Left ventricle myocardium inferior (tissue), 1 donor: ENCODE results near the gene LPIN3. TPM values are rescaled to one million over a fixed set of nuclear protein-coding genes. Genes with fewer than 3 reads are reported as not detected.
A peak's percentile ranks its signal among the peaks of the same experiment; 100 is the strongest.

Experiments
- DNase-seq: peaks from one replicate; pipeline ENCODE4 v3.0.0-alpha.2; 2020
- H3K27ac ChIP-seq: fragments of 200-600 bp; replicated peaks from 2 replicates; pipeline ENCODE4 v1.8.0; 2021
- H3K27me3 ChIP-seq: fragments of 200-600 bp; 2 replicates; pipeline ENCODE4 v1.8.0; 2021; ENCODE audit warnings: low read depth
- H3K36me3 ChIP-seq: fragments of 200-600 bp; 2 replicates; pipeline ENCODE4 v1.8.0; 2021
- H3K4me1 ChIP-seq: fragments of 200-600 bp; 2 replicates; pipeline ENCODE4 v1.8.0; 2021
- H3K4me3 ChIP-seq: fragments of 200-600 bp; 2 replicates; pipeline ENCODE4 v1.8.0; 2021; ENCODE audit warnings: mild to moderate bottlenecking, moderate library complexity
- H3K9me3 ChIP-seq: fragments of 200-600 bp; replicated peaks from 2 replicates; pipeline ENCODE4 v1.8.0; 2021
- intact Hi-C: fragments of 100-400 bp; cut with micrococcal nuclease; formaldehyde crosslinking; loops from one replicate; pipeline ENCODE4 v1.11.0; 2022
- total RNA-seq: library from RNA; stranded (reverse); fragmentation: NEBNext Ultra II Directional; extraction: Animal tissue kit (Norgen Biotek cat#: 25700); gene quantifications from one replicate; pipeline ENCODE4 v1.2.1, GENCODE V29; 2021
- TF ChIP-seq, protein P1 (sequence below): fragments of 200-600 bp; IDR thresholded peaks from 2 replicates; pipeline ENCODE4 v1.8.0; 2021; ENCODE audit warnings: antibody characterized with exemption, mild to moderate bottlenecking, borderline replicate concordance
- donor health status: DM: no; HTN: yes; CAD: no; lungs with severe emphysema.

LPIN3 gene
- total RNA-seq, 1 donor from 2014 or later, result 19.9 TPM

DNA sequence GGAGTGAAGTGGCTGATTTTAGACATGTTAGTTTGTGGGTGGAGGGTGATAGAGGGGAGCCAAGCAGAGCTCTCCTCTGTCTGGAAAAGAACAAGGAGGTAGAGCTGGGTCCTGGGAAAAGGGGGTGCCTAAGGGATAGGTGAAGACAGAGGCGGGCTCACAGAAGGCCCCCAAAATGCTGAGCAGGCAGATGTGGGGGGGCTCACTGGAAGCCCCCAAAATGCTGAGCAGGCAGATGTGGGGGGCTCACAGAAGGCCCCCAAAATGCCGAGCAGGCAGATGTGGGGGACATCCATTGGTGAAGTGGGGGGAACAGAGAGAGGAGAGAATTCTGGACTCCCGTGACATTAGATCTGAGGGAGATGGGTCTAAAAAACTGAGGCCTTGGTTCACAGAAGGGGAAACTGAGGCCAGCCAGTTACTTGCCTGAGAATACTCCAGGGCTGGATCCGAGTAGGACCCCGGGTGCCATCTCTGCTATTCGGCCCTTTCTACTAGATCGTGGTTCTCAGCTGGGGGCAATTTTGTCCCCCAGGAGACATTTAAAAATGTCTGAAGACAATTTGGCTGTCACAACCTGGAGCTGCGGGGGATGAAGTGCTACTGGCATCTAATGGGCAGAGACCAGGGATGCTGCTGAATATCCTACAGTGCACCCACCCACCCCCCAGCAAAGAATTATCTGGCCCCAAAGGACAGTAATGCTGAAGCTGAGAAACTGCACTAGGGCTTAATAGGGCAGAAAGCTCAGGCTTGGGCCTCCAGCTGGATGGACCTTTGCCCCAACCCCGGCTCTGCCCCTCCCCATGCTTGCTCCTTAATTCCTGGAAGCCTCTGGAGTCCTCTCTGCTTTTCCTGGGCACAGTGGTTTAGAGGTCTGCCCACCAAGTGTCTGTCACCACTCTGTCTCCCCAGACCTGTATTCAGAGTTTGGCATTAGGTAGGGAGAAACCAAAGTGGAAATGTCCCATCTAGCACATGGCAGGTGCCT lies 2.1 kb downstream of the LPIN3 start:
- Histone ChIP-seq H3K9me3 (no peaks in the 10 kb centered on the region), H3K27me3 (no peaks in the 10 kb centered on the region), H3K36me3 (peaks cover 18% of the 10 kb centered on the region), H3K27ac (peak overlapping the region; percentile 91), H3K4me3 (no peak overlapping the region), H3K4me1 (peaks cover 40% of the 10 kb centered on the region)
- TF ChIP-seq, protein P1, sequence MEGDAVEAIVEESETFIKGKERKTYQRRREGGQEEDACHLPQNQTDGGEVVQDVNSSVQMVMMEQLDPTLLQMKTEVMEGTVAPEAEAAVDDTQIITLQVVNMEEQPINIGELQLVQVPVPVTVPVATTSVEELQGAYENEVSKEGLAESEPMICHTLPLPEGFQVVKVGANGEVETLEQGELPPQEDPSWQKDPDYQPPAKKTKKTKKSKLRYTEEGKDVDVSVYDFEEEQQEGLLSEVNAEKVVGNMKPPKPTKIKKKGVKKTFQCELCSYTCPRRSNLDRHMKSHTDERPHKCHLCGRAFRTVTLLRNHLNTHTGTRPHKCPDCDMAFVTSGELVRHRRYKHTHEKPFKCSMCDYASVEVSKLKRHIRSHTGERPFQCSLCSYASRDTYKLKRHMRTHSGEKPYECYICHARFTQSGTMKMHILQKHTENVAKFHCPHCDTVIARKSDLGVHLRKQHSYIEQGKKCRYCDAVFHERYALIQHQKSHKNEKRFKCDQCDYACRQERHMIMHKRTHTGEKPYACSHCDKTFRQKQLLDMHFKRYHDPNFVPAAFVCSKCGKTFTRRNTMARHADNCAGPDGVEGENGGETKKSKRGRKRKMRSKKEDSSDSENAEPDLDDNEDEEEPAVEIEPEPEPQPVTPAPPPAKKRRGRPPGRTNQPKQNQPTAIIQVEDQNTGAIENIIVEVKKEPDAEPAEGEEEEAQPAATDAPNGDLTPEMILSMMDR, result no peak
- no peak for DNase-seq
- intact Hi-C loops, result loop anchor here (5.0 kb wide), 1 partner anchor 70 kb away; no protein-coding TSS in a partner anchor

DNA sequence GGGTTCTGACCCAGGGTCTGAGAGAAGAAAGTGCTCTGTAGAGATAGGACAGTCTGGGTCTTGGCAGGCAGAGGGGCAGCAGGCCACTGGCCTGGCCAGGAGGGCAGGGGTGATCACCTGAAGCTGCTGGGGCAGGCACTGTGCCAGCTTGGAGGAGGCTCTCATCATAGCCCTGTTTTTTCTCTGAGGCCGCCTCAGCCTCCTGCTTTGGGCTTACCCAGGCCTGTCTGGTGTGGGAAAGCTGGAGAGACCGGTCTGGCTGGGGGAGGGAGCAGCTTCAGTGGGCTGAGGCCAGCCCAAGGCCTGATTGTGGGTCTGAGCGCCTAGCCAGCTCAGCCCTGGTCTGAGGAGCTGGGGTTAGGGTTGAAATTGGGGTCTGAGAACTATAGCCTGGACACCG lies 3.9 kb downstream of the LPIN3 start:
- Histone ChIP-seq H3K27ac (no peak overlapping the region), H3K36me3 (peaks cover 33% of the 10 kb centered on the region), H3K27me3 (no peaks in the 10 kb centered on the region), H3K4me1 (peaks cover 38% of the 10 kb centered on the region), H3K4me3 (no peak overlapping the region), H3K9me3 (no peaks in the 10 kb centered on the region)
- intact Hi-C loops, result loop anchor here (5.0 kb wide), 1 partner anchor 68 kb away; no protein-coding TSS in a partner anchor
- TF ChIP-seq, protein P1, result no peak
- DNase-seq, result no peak

DNA sequence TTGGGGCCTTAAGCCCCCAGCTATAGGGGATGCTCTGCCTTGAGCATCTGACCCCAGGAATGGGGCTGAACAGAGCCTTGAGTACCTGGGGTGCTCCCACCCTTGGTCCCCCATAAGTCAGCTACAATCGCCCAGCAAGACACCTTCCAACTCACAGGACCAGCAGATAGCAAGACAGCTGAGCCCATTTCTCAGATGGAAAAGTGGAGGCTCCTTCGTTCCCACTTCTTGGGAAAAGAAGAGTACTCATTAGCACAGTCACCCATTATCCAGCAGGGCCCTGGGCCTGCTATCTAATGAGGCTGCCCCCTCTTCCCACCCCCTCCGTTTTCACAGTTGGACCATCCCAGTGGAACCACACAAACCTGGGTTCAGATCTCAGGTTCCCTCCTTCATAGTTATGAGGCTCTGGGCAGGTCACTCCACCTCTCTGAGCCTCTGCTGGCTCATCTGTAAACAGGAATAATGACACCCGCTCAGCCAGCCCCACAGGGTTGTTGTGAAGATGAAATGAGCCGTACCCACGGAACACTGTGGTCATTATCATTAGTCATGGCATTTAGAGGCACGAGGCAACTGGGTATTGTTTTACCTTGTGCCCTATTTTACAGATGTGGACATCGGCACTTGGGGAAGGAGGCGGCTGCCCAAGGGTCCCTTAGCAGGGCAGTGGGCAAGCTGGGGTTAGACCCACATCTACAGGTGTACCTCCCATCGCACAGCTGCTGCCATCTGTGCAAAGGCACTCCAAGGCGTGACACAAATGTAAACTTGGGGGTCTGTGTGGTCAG lies 4.5 kb downstream of the LPIN3 start:
- DNase-seq, result no peak
- no peak overlapping the region for H3K27ac ChIP-seq
- peaks cover 32% of the 10 kb centered on the region for H3K4me1 ChIP-seq
- H3K4me3 ChIP-seq, result no peak overlapping the region
- H3K9me3 ChIP-seq, result no peaks in the 10 kb centered on the region
- H3K36me3 ChIP-seq, result peaks cover 40% of the 10 kb centered on the region
- intact Hi-C loops, result loop anchor here (5.0 kb wide), 1 partner anchor 67 kb away; no protein-coding TSS in a partner anchor
- TF ChIP-seq, protein P1, result no peak
- H3K27me3 ChIP-seq, result no peaks in the 10 kb centered on the region

DNA sequence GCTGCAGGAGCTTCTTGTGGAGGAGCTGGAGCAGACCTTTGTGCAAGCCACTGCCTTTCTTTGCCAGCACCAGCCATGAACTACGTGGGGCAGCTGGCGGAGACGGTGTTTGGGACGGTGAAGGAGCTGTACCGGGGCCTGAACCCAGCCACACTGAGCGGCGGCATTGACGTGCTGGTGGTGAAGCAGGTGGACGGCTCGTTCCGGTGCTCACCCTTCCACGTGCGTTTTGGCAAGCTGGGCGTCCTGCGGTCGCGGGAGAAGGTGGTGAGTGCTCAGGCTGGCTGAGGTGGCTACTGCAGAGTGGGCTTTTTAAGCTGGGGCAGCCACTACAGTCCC lies 5.1 kb downstream of the LPIN3 start:
- no peak overlapping the region for H3K27ac ChIP-seq
- peaks cover 45% of the 10 kb centered on the region for H3K36me3 ChIP-seq
- no peak overlapping the region for H3K4me3 ChIP-seq
- TF ChIP-seq, protein P1, result no peak
- intact Hi-C loops, result no loop called here
- no peak for DNase-seq
- H3K4me1 ChIP-seq, result peaks cover 26% of the 10 kb centered on the region
- H3K27me3 ChIP-seq, result no peaks in the 10 kb centered on the region
- no peaks in the 10 kb centered on the region for H3K9me3 ChIP-seq
